ENCODE results near the gene GRIPAP1. TPM values are rescaled to one million over a fixed set of nuclear protein-coding genes. Genes with fewer than 3 reads are reported as not detected.

Gene GRIPAP1, protein sequence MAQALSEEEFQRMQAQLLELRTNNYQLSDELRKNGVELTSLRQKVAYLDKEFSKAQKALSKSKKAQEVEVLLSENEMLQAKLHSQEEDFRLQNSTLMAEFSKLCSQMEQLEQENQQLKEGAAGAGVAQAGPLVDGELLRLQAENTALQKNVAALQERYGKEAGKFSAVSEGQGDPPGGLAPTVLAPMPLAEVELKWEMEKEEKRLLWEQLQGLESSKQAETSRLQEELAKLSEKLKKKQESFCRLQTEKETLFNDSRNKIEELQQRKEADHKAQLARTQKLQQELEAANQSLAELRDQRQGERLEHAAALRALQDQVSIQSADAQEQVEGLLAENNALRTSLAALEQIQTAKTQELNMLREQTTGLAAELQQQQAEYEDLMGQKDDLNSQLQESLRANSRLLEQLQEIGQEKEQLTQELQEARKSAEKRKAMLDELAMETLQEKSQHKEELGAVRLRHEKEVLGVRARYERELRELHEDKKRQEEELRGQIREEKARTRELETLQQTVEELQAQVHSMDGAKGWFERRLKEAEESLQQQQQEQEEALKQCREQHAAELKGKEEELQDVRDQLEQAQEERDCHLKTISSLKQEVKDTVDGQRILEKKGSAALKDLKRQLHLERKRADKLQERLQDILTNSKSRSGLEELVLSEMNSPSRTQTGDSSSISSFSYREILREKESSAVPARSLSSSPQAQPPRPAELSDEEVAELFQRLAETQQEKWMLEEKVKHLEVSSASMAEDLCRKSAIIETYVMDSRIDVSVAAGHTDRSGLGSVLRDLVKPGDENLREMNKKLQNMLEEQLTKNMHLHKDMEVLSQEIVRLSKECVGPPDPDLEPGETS
- total RNA-seq = 24.9 TPM
- long read RNA-seq, transcript GRIPAP1-201 (26 exons, 3,031 nt) = major isoform, 10 of 43 reads
- long read RNA-seq, partial matches to known transcripts = 14 of 43 reads
- long read RNA-seq, other reads (novel, unspliced or antisense) = 19 of 43 reads

DNA sequence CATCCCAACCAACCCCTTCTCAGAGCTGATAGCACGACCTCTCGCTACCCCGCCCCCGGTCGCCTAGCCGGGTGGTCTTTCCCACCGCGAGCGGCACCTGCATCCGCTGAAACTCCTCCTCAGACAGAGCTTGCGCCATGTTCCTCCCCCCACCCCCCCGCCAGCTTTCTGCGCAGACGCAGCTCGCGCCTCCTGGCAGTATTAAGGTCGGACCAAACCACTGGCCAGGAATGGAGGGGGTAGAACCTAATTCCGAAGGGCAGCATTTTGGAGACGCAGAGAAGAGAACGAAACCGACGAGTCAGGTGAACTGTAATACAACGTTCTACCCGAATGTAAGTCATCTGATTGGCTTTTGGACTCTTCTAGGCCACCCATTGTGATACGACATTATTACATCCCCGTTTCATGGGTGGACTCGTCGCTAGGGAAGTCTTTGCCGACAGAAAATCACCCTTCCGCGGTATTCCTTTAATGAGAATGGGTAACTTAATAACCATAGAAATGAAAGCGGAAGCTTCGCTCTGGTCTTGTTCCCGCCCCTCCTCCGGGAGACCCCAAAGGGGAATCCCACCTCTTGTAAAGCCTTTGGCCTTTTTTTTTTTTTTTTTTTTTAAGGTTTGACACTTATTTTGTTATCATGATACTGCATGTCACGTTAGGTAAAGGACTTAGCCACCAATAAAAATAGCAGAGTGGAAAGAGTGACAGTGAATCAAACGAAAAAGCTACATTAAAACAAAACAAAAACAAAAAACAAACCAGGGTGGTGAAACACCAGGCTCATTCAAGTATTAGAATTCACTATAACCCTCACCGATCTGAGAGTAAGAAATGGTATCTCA lies at the start of gene GRIPAP1:
Gene GRIPAP1, minus strand, starts transcription at position 174 of the 845 bp plus-strand sequence. Its CDS starts 35 bp downstream, at position 139.
- peak; percentile 85 for DNase-seq (ENCODE audit: low spot score)
- intact Hi-C loops (cut with DNase I) = no loop called here

DNA sequence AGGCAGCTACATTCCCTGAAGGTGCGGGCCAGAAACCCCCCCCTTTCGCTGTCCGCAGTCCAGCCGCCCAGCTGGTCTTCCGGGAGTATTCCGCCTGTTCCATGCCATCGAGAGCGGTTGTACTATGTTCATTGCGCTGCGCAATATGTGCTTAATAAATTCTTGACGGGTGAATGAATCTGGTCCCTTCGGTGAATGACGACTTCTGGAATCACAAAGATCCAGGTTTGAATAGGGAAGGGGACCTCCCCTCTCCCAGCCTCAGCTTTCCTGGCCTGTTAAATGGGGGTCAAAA lies 41.9 kb upstream of the GRIPAP1 start:
- no peak for DNase-seq (ENCODE audit: low spot score)
- intact Hi-C loops (cut with DNase I) = loop anchor here (5.0 kb wide), 3 partner anchors 72 to 242 kb away; partner anchors contain the start of genes HDAC6, KCND1 and OTUD5

DNA sequence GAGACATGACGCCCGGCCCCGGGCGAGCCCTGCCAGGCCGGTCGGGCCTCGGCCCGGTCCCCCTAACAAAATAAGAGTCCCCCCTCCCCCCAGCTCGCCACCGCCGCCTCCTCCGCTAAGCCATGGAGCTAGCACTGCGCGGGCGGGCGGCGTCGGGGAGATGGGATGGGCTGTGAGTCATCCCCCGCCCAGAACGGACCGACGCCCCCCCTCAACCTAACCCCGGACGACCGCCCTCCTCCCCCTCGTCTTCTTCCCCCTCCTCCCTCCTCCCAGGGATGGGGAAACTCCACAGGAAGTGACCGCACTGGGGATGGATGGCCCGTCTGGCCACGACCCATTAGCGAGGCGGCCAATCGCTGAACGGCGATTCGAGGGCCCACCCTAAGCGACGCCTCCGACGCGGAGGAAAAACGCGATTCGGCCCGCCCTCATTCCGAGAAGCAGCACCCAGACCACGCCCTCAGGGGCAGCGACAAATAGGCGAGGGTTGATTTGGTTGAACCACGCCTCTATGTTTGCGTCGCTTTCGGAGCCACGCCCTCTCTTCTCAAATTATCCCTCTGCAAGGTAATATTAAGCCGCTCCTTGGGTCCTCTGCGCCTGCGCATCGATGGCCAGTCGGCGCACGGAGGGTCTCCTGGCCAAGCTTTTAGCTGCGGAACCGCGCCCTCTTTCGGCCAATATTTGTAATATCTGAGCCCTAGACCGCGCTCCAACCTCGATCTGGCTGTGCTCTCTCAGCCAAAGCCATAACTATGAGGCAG lies 41.3 kb upstream of the GRIPAP1 start, which contains the start of gene TFE3:
Gene TFE3, minus strand, starts transcription at position 138 of the 767 bp plus-strand sequence. Its CDS starts 131 bp downstream, at position 7.
- DNase-seq (ENCODE audit: low spot score) = peak; percentile 98
- intact Hi-C loops (cut with DNase I) = loop anchor here (5.0 kb wide), 3 partner anchors 71 to 241 kb away; partner anchors contain the start of genes HDAC6, KCND1 and OTUD5

DNA sequence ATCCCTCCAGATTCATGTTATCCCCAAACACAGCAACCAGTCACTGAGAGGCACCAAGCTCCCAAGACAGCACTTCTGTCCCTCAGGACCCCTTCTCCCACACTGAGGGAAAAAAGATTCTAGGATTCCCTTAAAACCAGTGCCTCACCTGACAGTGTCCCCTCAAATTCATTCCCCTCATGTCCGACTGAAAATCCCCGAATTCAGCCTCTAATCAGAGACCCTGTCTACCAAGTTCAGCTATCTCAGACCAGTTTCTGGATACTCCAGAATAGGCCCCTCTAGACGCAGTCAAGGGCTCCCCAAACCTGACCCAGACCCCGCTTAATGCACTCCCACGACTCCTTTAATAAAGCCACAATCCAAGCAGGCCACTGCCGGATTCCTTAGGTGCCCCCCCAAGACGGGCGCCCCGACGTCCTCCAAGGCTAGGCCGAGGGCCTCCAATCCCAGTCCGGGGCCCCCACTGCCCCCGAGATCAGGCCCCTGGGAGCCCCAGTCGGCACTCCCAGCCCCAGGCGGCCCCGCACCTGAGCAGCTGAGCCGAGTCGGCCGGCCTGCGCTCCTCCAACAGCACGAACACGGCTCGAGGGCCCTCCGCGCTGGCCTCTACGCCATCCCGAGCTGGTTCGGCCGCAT lies 40.6 kb upstream of the GRIPAP1 start:
- DNase-seq (ENCODE audit: low spot score) = no peak
- intact Hi-C loops (cut with DNase I) = loop anchor here (5.0 kb wide), 3 partner anchors 70 to 240 kb away; partner anchors contain the start of genes HDAC6, KCND1 and OTUD5

DNA sequence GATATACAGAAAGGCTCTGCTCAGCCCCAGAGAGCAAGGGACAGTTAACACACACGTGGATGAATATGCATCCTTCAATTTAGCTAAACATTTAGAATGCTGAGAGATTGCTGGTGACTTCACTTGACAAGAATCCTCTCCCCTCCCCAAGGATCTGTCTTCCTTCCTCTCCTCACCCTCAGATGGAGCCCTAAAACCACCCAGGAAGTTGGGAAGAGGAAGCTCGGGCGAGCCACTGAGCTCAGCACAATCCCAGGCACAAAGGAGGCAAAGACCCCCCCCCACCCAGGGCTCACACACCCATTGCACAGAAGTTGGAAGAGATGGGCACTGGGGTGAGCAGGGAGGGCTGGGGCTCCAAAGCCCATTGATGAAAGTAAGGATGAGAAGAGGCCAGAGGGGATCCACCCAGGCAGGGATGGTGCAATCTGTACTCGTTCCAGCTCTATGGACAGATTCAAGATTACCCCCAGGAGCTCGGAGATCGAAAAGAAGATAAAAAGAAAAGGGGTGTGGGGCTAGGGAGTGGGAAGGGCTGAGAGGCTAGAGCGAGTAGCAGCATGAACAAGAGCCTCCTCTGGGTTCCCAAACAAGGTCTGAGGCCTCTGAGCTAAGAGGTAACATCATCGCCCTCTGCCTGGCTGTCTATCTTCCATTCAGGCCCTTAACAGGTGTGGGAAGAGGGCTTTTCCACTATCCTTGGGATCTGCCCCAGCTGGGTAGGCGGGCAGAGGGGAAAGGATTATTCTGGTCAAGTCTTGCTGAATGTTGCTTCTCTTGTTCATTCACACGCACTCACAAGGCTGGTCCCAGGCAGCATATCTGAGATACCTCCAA lies 39.9 kb upstream of the GRIPAP1 start:
- DNase-seq (ENCODE audit: low spot score) = no peak
- intact Hi-C loops (cut with DNase I) = loop anchor here (5.0 kb wide), 3 partner anchors 70 to 240 kb away; partner anchors contain the start of genes HDAC6, KCND1 and OTUD5

DNA sequence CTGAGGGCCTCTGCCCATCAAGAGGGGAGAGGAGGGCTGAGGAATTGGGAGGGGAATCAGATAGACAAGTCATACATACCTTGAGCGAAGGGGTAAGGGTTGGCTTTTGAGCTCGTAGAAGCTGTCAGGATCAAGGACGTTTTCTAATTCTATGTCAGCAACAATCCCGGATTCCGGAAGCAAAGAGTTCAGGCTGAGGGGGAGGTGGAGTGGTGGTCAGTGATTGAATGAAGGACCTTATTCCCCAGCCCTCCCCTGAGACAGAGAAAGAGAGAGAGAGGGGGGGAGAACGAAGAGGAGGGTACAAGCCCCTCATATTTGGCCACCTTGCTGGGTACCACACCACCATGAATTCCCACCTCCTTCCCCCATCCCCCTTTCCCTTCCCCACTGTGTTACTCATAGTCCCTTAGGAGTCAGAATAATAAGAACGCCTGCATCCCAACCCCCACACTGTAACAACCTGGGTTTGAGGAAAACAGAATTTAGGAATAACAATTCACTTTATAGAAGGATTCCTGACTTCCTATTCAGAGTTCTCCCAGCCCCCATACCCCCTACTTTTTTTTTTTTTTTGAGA lies 38.4 kb upstream of the GRIPAP1 start:
- DNase-seq (ENCODE audit: low spot score) = no peak
- intact Hi-C loops (cut with DNase I) = loop anchor here (5.0 kb wide), 3 partner anchors 68 to 238 kb away; partner anchors contain the start of genes HDAC6, KCND1 and OTUD5

DNA sequence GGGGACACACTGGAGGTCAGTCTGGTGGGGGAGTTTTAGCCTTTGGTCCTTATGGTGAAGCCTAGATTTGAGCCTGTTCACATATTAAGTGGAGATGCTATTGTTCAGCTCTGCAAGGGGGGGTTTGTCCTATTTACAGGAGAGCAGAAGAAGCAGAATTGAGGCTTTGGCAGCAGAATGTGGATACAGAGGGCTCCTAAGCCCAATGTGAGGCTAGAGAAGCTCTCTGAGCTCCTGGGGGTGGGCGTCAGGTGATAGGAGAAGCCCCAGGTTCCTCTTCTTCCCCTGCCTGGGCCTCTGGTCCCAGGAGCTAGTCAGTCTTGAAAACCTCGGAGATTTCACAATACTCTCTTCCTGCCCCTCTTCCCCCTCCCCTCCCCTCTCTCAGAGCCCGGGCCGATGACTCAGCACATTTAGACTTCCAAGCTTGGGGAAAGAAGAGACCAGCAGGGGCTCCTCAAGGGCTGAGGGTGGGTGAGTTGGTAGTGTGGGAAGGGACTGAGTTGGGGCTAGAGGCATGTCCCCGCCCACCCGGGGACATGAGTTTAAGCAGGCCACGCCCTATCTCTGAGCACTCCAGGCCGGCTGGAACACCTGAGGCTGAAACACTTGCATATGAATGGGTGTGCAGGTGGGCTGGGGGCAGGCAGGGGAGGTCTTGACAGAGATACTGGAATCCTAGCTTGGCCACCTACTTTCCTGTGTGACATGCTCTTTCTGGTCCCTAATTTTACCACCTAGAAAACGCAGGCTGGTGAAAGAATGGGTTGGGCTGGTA lies 37.7 kb upstream of the GRIPAP1 start:
- intact Hi-C loops (cut with DNase I) = loop anchor here (5.0 kb wide), 3 partner anchors 67 to 237 kb away; partner anchors contain the start of genes HDAC6, KCND1 and OTUD5
- peak; percentile 84 for DNase-seq (ENCODE audit: low spot score)

DNA sequence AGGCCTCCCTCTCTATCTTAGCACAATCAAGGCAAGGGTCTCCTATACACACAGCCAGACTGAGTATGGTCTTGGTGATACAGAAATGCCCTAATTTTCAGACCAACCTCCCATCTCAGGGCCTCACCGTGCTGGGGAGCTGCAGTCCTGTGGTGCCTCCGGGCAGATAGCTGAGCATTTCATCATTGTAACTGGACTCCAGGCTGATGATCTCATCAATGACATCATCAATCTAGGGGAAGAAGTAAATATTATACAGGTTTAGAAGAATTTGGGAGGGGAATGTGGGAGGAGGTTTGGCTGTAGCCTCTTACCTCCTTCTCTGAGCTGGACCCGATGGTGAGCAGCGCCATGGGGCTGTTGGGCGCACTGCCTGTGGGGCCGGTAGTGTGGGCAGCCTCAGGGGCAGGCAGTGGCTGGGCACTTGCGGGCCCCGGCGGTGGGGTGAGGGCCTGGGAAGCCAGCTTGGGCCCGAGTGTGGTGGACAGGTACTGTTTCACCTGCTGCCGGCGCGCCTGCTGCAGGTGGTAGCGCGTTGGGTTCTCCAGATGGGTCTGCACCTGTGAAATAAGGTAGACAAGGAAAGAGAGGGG lies 35.9 kb upstream of the GRIPAP1 start:
- intact Hi-C loops (cut with DNase I) = no loop called here
- no peak for DNase-seq (ENCODE audit: low spot score)

DNA sequence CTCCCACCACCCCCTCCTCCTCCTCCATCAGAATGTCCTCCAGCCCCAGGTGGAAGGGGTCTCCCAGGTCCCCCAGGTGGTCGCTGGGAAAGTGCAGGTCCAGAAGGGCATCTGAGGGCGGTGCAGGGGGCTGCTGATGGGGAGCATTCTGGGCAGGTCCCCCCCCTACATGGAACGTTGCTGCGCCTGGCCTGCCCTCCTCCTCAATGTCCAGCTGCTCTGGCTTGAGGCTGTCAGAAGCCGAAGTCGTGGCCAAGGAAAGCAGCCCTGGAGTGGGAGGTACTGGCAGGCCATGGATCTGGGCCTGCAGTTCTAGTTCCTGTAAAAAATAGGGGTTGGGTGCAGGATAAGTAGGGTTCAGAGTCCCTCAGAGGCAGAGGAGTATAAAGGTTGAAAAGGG lies 28.2 kb upstream of the GRIPAP1 start:
- DNase-seq (ENCODE audit: low spot score) = no peak
- intact Hi-C loops (cut with DNase I) = no loop called here

DNA sequence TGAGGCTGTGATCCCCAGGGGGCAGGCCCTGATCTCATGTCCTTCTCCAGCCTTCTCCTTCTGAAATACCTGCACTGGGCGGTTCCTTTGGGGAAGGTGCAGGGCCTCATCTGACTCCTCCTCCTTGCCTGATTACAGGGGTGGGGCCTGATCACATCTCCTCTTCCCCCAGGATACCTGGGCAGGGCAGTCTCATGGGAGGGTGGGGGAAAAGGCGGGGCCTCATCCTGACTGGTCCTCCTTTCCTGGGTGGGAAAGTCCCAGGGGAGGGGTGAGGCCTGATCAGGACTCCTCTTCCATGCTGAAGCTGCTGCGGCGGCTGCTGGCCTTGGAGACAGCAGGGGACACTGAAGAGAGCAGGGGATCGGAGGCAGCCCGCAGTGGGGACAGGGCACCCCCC lies 27.8 kb upstream of the GRIPAP1 start:
- no peak for DNase-seq (ENCODE audit: low spot score)
- intact Hi-C loops (cut with DNase I) = no loop called here

DNA sequence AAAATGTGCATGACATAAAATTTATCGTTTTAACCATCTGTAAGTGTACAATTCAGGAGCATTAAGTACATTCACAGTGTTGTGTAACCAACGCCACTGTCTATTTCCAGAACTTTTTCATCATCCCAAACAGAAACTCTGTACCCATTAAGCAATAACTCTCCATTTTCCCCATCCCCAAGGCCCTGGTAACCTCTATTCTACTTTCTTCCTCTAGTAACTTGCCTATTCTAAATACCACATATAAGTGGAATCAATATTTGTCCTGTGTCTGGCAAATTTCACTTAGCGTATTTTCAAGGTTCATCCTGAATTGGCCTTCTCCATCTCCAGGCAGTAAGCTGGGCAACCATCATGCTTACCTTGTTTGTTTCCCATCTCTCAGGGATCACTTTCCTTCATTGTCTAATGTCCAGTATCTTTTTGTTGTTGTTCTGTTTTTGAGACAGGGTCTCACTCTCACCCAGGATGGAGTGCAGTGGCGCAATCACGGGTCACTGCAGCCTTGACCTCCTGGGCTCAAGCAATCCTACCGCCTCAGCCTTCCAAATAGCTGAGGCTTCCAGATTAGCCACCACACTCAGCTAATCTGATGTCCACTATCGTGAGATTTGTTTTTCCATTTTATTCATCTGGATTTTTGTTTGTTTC lies 17.7 kb upstream of the GRIPAP1 start:
- no peak for DNase-seq (ENCODE audit: low spot score)
- intact Hi-C loops (cut with DNase I) = no loop called here

DNA sequence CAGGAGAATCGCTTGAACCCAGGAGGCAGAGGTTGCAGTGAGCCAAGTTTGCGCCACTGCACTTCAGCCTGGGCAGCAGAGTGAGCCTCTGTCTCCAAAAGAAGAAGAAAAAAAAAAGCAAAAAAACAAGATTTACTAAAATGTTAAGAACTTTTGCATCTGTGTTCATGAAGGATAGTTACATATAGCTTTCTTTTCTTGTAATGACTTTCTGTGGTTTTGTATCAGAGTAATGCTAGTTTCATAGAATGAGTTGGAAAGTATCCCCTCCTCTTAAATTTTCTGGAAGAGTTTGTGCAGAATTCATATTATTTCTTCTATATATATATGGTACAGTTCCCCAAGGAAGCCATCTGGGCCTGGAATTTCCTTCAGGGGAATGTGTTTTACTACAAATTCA lies 17.0 kb upstream of the GRIPAP1 start:
- intact Hi-C loops (cut with DNase I) = no loop called here
- DNase-seq (ENCODE audit: low spot score) = no peak

DNA sequence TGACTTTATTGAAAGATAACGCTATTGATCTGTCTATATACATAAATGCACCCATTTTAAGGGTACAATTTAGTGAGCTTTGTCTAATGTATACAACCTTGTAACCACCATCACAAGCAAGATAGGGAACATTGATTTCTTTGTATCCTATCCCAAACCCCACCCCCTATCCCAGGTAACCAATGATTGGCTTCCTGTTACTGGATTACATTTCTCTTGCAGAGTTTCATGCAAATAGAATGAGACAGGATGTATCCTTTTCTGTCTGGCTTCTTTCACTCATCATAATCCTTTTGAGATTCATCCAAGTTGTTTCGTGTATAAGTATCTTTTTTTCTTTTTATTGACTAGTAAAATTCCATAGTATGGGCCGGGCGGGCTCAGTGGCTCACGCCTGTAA lies 1.6 kb upstream of the GRIPAP1 start:
- DNase-seq (ENCODE audit: low spot score) = no peak
- intact Hi-C loops (cut with DNase I) = no loop called here

DNA sequence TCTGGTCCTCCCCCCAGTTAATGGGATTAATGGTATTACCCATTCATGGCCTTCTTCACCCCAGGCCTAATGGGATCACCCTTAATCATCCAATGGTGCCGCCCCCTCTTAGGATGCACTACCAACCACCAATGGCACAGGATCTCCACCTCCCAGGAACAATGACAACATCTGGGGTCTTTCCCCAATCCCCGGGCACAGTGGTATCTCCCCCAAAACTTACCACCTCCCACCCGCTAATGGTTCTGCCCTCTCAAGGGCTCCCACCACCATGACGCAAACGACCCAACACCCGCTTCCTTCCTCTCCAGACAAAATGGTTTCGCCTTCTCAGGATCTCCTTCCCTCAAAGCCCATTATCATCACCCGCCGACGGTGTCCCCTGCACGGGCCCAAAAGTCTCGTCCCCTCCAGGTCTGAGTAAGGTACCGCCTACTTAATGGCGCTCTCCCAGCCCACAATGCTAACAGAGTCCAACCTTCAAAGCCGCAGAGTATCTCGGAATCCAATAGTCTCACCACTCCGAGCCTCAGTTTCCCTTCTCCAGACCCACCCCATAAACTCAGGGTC lies 458 bp downstream of the GRIPAP1 start:
- DNase-seq (ENCODE audit: low spot score) = peak; percentile 73
- intact Hi-C loops (cut with DNase I) = no loop called here

DNA sequence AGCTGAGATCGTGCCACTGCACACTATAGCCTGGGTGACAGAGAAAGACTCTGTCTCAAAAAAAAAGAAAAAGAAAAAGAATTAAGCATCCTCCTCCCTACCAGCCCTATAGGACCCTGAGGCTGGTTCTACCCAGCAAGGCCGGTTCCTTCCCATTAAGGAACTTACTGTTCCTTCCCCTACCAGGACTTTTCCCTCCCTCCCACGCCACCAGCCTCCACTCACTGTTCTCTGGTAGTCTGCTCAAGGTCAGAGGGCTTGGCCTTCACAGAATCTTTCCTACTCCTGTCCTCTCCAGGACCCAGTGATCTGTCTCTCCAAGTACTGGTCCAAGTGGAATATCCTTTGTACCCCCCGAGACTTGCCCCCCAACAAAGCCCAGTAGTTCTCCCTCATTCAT lies 1.4 kb downstream of the GRIPAP1 start:
- DNase-seq (ENCODE audit: low spot score) = no peak
- intact Hi-C loops (cut with DNase I) = no loop called here

Data from cardiac septum (tissue), 1 donor.